Neural cell (in vitro differentiated cells): Measurements from ENCODE around the gene CTSZ. TPM values are rescaled to one million over a fixed set of nuclear protein-coding genes. Genes with fewer than 3 reads are reported as not detected.

Experiments
- H2AFZ ChIP-seq: fragments of 200-600, 300-800 bp; sonication (generic), shearing (Covaris generic); 2 replicates; pipeline ENCODE4 v1.6.0; 2014; ENCODE audit warnings: low read depth, mild to moderate bottlenecking, antibody characterized with exemption, low read length, moderate library complexity
- H3F3A ChIP-seq: fragments of 200-600 bp; shearing (Covaris generic); 2 replicates; pipeline ENCODE4 v1.6.1; 2016; ENCODE audit warnings: mild to moderate bottlenecking, moderate library complexity, mixed read lengths, antibody characterized with exemption, low read length; ENCODE audit not compliant: insufficient read depth, poor library complexity, severe bottlenecking
- H3K27ac ChIP-seq: fragments of 200-600, 300-800 bp; sonication (generic), shearing (Covaris generic); 2 replicates; pipeline ENCODE4 v1.5.1; 2014; ENCODE audit warnings: mild to moderate bottlenecking, low read length, moderate library complexity
- H3K27me3 ChIP-seq: fragments of 300-800, 200-600 bp; sonication (generic), shearing (Covaris generic); 2 replicates; pipeline ENCODE4 v1.6.0; 2014; ENCODE audit warnings: mild to moderate bottlenecking, low read depth, low read length, moderate library complexity; ENCODE audit not compliant: insufficient read depth
- H3K36me3 ChIP-seq: fragments of 300-800, 200-600 bp; sonication (generic), shearing (Covaris generic); 2 replicates; pipeline ENCODE4 v1.5.1; 2014; ENCODE audit warnings: mild to moderate bottlenecking, antibody characterized with exemption, low read length, moderate library complexity; ENCODE audit not compliant: insufficient read depth
- H3K4me2 ChIP-seq: fragments of 300-800, 200-600 bp; sonication (generic), shearing (Covaris generic); 2 replicates; pipeline ENCODE4 v1.6.0; 2014; ENCODE audit warnings: mild to moderate bottlenecking, low read length
- H3K4me3 ChIP-seq: fragments of 300-800, 200-600 bp; sonication (generic), shearing (Covaris generic); 2 replicates; pipeline ENCODE4 v1.5.1; 2014; ENCODE audit warnings: mild to moderate bottlenecking, low read length, moderate library complexity
- H3K79me2 ChIP-seq: fragments of 200-600 bp; shearing (Covaris generic); replicated peaks from 2 replicates; pipeline ENCODE4 v1.6.0; 2014; ENCODE audit warnings: mild to moderate bottlenecking, low read length, moderate library complexity; ENCODE audit not compliant: insufficient read depth
- H3K9ac ChIP-seq: fragments of 300-800, 200-600 bp; sonication (generic), shearing (Covaris generic); 2 replicates; pipeline ENCODE4 v1.6.1; 2016; ENCODE audit warnings: mild to moderate bottlenecking, low read length, mixed read lengths
- H3K9me2 ChIP-seq: fragments of 200-600 bp; shearing (Covaris generic); 2 replicates; pipeline ENCODE4 v1.6.1; 2016; ENCODE audit warnings: mild to moderate bottlenecking, low read length, mixed read lengths; ENCODE audit not compliant: insufficient read depth
- H3K9me3 ChIP-seq: fragments of 200-600, 300-800 bp; sonication (generic), shearing (Covaris generic); 2 replicates; pipeline ENCODE4 v1.6.1; 2016; ENCODE audit warnings: mild to moderate bottlenecking, mixed run types, low read length, moderate library complexity, mixed read lengths
- H4K20me1 ChIP-seq: fragments of 200-600 bp; shearing (Covaris generic); 2 replicates; pipeline ENCODE4 v1.6.1; 2016; ENCODE audit warnings: mild to moderate bottlenecking, mixed run types; ENCODE audit not compliant: insufficient read depth
- EP300 ChIP-seq: fragments of 450-650 bp; conservative IDR thresholded peaks from 2 replicates; pipeline ENCODE4 v1.6.1; 2014; ENCODE audit warnings: antibody characterized with exemption, mild to moderate bottlenecking, moderate library complexity; ENCODE audit not compliant: poor library complexity, severe bottlenecking
- EZH2 ChIP-seq: fragments of 200-600, 300-800 bp; shearing (Covaris generic), sonication (generic); IDR thresholded peaks from 2 replicates; pipeline ENCODE4 v1.6.1; 2014; ENCODE audit warnings: antibody characterized with exemption, low read length, borderline replicate concordance, mild to moderate bottlenecking; ENCODE audit not compliant: insufficient read depth, poor library complexity, severe bottlenecking
- MXI1 ChIP-seq: fragments of 450-650 bp; conservative IDR thresholded peaks from 2 replicates; pipeline ENCODE4 v1.6.1; 2014; ENCODE audit warnings: antibody characterized with exemption, mild to moderate bottlenecking; ENCODE audit not compliant: poor library complexity, severe bottlenecking
- POLR2AphosphoS5 ChIP-seq: IDR thresholded peaks from 2 replicates; pipeline ENCODE4 v1.6.1; 2012
- RAD21 ChIP-seq: fragments of 450-650 bp; conservative IDR thresholded peaks from 2 replicates; pipeline ENCODE4 v1.6.1; 2014; ENCODE audit warnings: antibody characterized with exemption, mild to moderate bottlenecking, moderate library complexity
- SMC3 ChIP-seq: fragments of 450-650 bp; conservative IDR thresholded peaks from 2 replicates; pipeline ENCODE4 v1.6.1; 2014; ENCODE audit warnings: antibody characterized with exemption, mild to moderate bottlenecking, moderate library complexity; ENCODE audit not compliant: poor library complexity
- TAF1 ChIP-seq: IDR thresholded peaks from 2 replicates; pipeline ENCODE4 v1.6.1; 2012; ENCODE audit warnings: low read depth
- polyA plus RNA-seq: library from polyadenylated mRNA; depleted of rRNA; stranded (reverse); fragments of >200 nt; gene quantifications from 2 replicates; pipeline ENCODE4 v1.2.3, GENCODE V29; 2014
- TF ChIP-seq, protein P1 (sequence below): IDR thresholded peaks from 2 replicates; pipeline ENCODE4 v1.6.1; 2012; ENCODE audit warnings: borderline replicate concordance
- TF ChIP-seq, protein P2 (sequence below): fragments of 450-650 bp; IDR thresholded peaks from 2 replicates; pipeline ENCODE4 v1.5.1; 2014; ENCODE audit warnings: antibody characterized with exemption, mild to moderate bottlenecking, moderate library complexity; ENCODE audit not compliant: poor library complexity, severe bottlenecking

CTSZ gene
- polyA plus RNA-seq, 1 donor from 2014 or later, result 0.31 TPM

GRCh38 chr20:59020938-59021551, 14.0 kb upstream of the CTSZ start:
- H3K9ac ChIP-seq, result no peak overlapping the region
- no peak overlapping the region for H3K4me2 ChIP-seq
- TF ChIP-seq EP300 (no peak), SMC3 (no peak), RAD21 (no peak), EZH2 (no peak), MXI1 (no peak), POLR2AphosphoS5 (no peak)
- TF ChIP-seq, protein P1, sequence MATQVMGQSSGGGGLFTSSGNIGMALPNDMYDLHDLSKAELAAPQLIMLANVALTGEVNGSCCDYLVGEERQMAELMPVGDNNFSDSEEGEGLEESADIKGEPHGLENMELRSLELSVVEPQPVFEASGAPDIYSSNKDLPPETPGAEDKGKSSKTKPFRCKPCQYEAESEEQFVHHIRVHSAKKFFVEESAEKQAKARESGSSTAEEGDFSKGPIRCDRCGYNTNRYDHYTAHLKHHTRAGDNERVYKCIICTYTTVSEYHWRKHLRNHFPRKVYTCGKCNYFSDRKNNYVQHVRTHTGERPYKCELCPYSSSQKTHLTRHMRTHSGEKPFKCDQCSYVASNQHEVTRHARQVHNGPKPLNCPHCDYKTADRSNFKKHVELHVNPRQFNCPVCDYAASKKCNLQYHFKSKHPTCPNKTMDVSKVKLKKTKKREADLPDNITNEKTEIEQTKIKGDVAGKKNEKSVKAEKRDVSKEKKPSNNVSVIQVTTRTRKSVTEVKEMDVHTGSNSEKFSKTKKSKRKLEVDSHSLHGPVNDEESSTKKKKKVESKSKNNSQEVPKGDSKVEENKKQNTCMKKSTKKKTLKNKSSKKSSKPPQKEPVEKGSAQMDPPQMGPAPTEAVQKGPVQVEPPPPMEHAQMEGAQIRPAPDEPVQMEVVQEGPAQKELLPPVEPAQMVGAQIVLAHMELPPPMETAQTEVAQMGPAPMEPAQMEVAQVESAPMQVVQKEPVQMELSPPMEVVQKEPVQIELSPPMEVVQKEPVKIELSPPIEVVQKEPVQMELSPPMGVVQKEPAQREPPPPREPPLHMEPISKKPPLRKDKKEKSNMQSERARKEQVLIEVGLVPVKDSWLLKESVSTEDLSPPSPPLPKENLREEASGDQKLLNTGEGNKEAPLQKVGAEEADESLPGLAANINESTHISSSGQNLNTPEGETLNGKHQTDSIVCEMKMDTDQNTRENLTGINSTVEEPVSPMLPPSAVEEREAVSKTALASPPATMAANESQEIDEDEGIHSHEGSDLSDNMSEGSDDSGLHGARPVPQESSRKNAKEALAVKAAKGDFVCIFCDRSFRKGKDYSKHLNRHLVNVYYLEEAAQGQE, result no peak
- TF ChIP-seq, protein P2, sequence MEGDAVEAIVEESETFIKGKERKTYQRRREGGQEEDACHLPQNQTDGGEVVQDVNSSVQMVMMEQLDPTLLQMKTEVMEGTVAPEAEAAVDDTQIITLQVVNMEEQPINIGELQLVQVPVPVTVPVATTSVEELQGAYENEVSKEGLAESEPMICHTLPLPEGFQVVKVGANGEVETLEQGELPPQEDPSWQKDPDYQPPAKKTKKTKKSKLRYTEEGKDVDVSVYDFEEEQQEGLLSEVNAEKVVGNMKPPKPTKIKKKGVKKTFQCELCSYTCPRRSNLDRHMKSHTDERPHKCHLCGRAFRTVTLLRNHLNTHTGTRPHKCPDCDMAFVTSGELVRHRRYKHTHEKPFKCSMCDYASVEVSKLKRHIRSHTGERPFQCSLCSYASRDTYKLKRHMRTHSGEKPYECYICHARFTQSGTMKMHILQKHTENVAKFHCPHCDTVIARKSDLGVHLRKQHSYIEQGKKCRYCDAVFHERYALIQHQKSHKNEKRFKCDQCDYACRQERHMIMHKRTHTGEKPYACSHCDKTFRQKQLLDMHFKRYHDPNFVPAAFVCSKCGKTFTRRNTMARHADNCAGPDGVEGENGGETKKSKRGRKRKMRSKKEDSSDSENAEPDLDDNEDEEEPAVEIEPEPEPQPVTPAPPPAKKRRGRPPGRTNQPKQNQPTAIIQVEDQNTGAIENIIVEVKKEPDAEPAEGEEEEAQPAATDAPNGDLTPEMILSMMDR, result no peak
- H3F3A ChIP-seq, result no peaks in the 10 kb centered on the region
- no peaks in the 10 kb centered on the region for H3K79me2 ChIP-seq
- no peaks in the 10 kb centered on the region for H4K20me1 ChIP-seq
- no peak overlapping the region for H2AFZ ChIP-seq
- no peaks in the 10 kb centered on the region for H3K9me3 ChIP-seq
- H3K9me2 ChIP-seq, result no peaks in the 10 kb centered on the region
- no peak overlapping the region for H3K27ac ChIP-seq
- H3K36me3 ChIP-seq, result peaks cover 7% of the 10 kb centered on the region
- no peak overlapping the region for H3K4me3 ChIP-seq
- no peaks in the 10 kb centered on the region for H3K27me3 ChIP-seq

GRCh38 chr20:59019217-59019616, 12.2 kb upstream of the CTSZ start, which contains the start of gene TUBB1:
TUBB1 (plus strand) TSS chr20:59019429; CDS start chr20:59019523, 94 bp downstream.
- Histone ChIP-seq H3K9ac (no peak within 1 kb of the TSS), H3K9me2 (no peaks in the 10 kb centered on the region), H3K4me2 (no peak within 1 kb of the TSS)

More at GRCh38 chr20:59019217-59019616, 12.2 kb upstream of the CTSZ start, which contains the start of gene TUBB1:
- Histone ChIP-seq H3K27me3 (no peaks in the 10 kb centered on the region), H3K27ac (no peak within 1 kb of the TSS), H4K20me1 (no peaks in the 10 kb centered on the region), H3F3A (no peaks in the 10 kb centered on the region), H2AFZ (no peak within 1 kb of the TSS), H3K9me3 (no peaks in the 10 kb centered on the region), H3K79me2 (no peaks in the 10 kb centered on the region), H3K4me3 (no peak within 1 kb of the TSS), H3K36me3 (no peaks in the 10 kb centered on the region)
- TF ChIP-seq, protein P2, result no peak
- no peak for TF ChIP-seq MXI1
- no peak for TF ChIP-seq EP300
- TF ChIP-seq SMC3, result no peak
- TF ChIP-seq RAD21, result no peak
- no peak for TF ChIP-seq POLR2AphosphoS5
- TF ChIP-seq, protein P1, result no peak
- TF ChIP-seq TAF1, result no peak
- TF ChIP-seq EZH2, result no peak
